CD4-positive, CD25-positive, alpha-beta regulatory T cell (primary cell): ENCODE measurements around the gene HORMAD2. TPM values are rescaled to one million over a fixed set of nuclear protein-coding genes. Genes with fewer than 3 reads are reported as not detected.
"Not testable (repeated sequence)": the region's sequence is repeated elsewhere in the genome, so short reads cannot be mapped to it uniquely, and the experiment has no call there.

Experiments used
- ATAC-seq, 2 donors: fragments of 150-1000 bp; cut with Tn5 transposase; one replicate each; pipeline ENCODE4 v1.10.0; 2021; ENCODE audit warnings: low read depth in 2 of 2, moderate number of reproducible peaks in 2 of 2, moderate library complexity in 1 of 2
- DNase-seq, 3 donors: peaks; one replicate each; pipeline versions ENCODE4 v3.0.0 to v3.0.0-alpha.2; 2012 to 2022; ENCODE audit warnings: mixed read lengths in 1 of 3
- H3K27ac ChIP-seq: one replicate; pipeline ENCODE4 v1.7.0; 2013; ENCODE audit warnings: mild to moderate bottlenecking, low read length; ENCODE audit not compliant: insufficient read depth, poor library complexity, severe bottlenecking
- H3K27me3 ChIP-seq: one replicate; pipeline ENCODE4 v1.7.0; 2013; ENCODE audit warnings: low read length; ENCODE audit not compliant: control insufficient read depth, insufficient read depth
- H3K36me3 ChIP-seq: one replicate; pipeline ENCODE4 v1.7.0; 2013; ENCODE audit warnings: mild to moderate bottlenecking, low read length, moderate library complexity; ENCODE audit not compliant: control insufficient read depth, insufficient read depth
- H3K4me1 ChIP-seq: 2 replicates; pipeline ENCODE4 v1.7.0; 2013; ENCODE audit warnings: mild to moderate bottlenecking, low read length; ENCODE audit not compliant: insufficient read depth, control insufficient read depth, poor library complexity, severe bottlenecking
- H3K4me3 ChIP-seq: one replicate; pipeline ENCODE4 v1.7.0; 2013; ENCODE audit warnings: low read depth, mild to moderate bottlenecking, low read length, moderate library complexity
- H3K9me3 ChIP-seq, 2 experiments: 1 replicate in 1 of 2; 2 replicates in 1 of 2; pipeline ENCODE4 v1.7.0; 2013; ENCODE audit warnings: low read length in 2 of 2, mild to moderate bottlenecking in 1 of 2, moderate library complexity in 1 of 2; ENCODE audit not compliant: control insufficient read depth in 2 of 2
- H3K27ac Mint-ChIP-seq, 3 donors: one replicate each; pipeline ENCODE4 v1.8.0; 2020 to 2022; ENCODE audit warnings: mild to moderate bottlenecking in 3 of 3, mixed read lengths in 3 of 3, moderate library complexity in 2 of 3
- H3K27me3 Mint-ChIP-seq: one replicate; pipeline ENCODE4 v1.8.0; 2022; ENCODE audit warnings: mild to moderate bottlenecking, mixed read lengths
- H3K36me3 Mint-ChIP-seq: one replicate; pipeline ENCODE4 v1.8.0; 2020; ENCODE audit warnings: mixed read lengths
- H3K4me1 Mint-ChIP-seq, 4 donors: one replicate each; pipeline ENCODE4 v1.8.0; 2020 to 2022; ENCODE audit warnings: mixed read lengths in 4 of 4, mild to moderate bottlenecking in 1 of 4
- H3K4me3 Mint-ChIP-seq, 4 donors: one replicate each; pipeline ENCODE4 v1.8.0; 2020 to 2022; ENCODE audit warnings: mild to moderate bottlenecking in 4 of 4, mixed read lengths in 4 of 4, moderate library complexity in 3 of 4
- H3K9me3 Mint-ChIP-seq, 7 donors: one replicate each; pipeline ENCODE4 v1.8.0; 2020 to 2022; ENCODE audit warnings: mixed read lengths in 7 of 7, mild to moderate bottlenecking in 3 of 7, moderate library complexity in 2 of 7
- polyA plus RNA-seq, 4 donors: library from polyadenylated mRNA; unstranded; fragments of 300-500 nt; fragmentation: Illumina TruSeq; gene quantifications; one replicate each; pipeline ENCODE4 v1.2.3, GENCODE V29; 2021
- total RNA-seq: library from RNA; stranded (reverse); gene quantifications from one replicate; pipeline ENCODE4 v1.2.3, GENCODE V29; 2022

HORMAD2 gene
- total and polyA plus RNA-seq, 5 donors from 2014 or later: not detected

GRCh38 chr22:30088468-30088867 lies 8.2 kb downstream of the HORMAD2 start:
- Mint-ChIP-seq H3K27ac (no peak overlapping the region), H3K4me1 (peaks cover 7 to 20% (median 9%) of the 10 kb centered on the region in 4 donors), H3K36me3 (no peaks in the 10 kb centered on the region), H3K9me3 (peaks cover 0 to 7% (median 0%) of the 10 kb centered on the region in 7 donors), H3K27me3 (peaks cover 16% of the 10 kb centered on the region), H3K4me3 (no peak overlapping the region)
- H3K36me3 ChIP-seq: no peaks in the 10 kb centered on the region
- H3K9me3 ChIP-seq: no peaks in the 10 kb centered on the region
- ATAC-seq (no peak), DNase-seq (no peak)
- H3K4me3 ChIP-seq: no peak overlapping the region
- no peak overlapping the region for H3K27ac ChIP-seq
- H3K27me3 ChIP-seq: no peaks in the 10 kb centered on the region
- H3K4me1 ChIP-seq: no peaks in the 10 kb centered on the region

DNA sequence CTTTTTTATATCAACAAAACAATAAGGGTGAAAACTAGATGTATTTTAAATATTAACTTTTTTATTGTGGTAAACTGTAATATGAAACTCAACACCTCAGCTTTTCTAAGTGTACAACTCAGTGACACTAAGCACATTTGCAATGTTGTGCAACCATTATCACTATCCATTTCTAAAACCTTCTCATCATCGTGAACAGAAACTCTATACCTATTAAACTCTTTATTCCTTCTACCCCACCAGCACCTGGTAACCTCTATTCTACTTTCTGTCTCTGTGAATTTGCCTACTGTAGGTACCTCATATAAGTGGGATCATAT lies 9.4 kb downstream of the HORMAD2 start:
- ATAC-seq (no peak), DNase-seq (no peak)
- H3K4me1 ChIP-seq: no peaks in the 10 kb centered on the region
- H3K36me3 Mint-ChIP-seq: no peaks in the 10 kb centered on the region
- no peak overlapping the region for H3K27ac Mint-ChIP-seq
- no peak overlapping the region for H3K4me3 Mint-ChIP-seq
- peaks cover 0 to 2% (median 0%) of the 10 kb centered on the region in 7 donors for H3K9me3 Mint-ChIP-seq
- H3K9me3 ChIP-seq: peaks cover 0 to 1% of the 10 kb centered on the region in 2 experiments
- H3K27ac ChIP-seq: no peak overlapping the region
- H3K27me3 Mint-ChIP-seq: peaks cover 16% of the 10 kb centered on the region
- no peak overlapping the region for H3K4me3 ChIP-seq
- H3K27me3 ChIP-seq: peaks cover 1% of the 10 kb centered on the region
- H3K4me1 Mint-ChIP-seq: peaks cover 7 to 15% (median 9%) of the 10 kb centered on the region in 4 donors
- H3K36me3 ChIP-seq: no peaks in the 10 kb centered on the region

GRCh38 chr22:30092686-30093085 lies 12.4 kb downstream of the HORMAD2 start:
- H3K4me3 ChIP-seq: no peak overlapping the region
- H3K4me1 ChIP-seq: no peaks in the 10 kb centered on the region
- H3K9me3 ChIP-seq: peaks cover 0 to 3% of the 10 kb centered on the region in 2 experiments
- H3K27me3 Mint-ChIP-seq: peaks cover 16% of the 10 kb centered on the region
- DNase-seq (no peak), ATAC-seq (no peak)
- no peak overlapping the region for H3K27ac Mint-ChIP-seq
- H3K4me1 Mint-ChIP-seq: peaks cover 0 to 6% (median 3%) of the 10 kb centered on the region in 4 donors
- H3K4me3 Mint-ChIP-seq: no peak overlapping the region
- H3K27me3 ChIP-seq: peaks cover 4% of the 10 kb centered on the region
- H3K36me3 ChIP-seq: no peaks in the 10 kb centered on the region
- H3K27ac ChIP-seq: no peak overlapping the region
- H3K9me3 Mint-ChIP-seq: peaks cover 0 to 4% (median 0%) of the 10 kb centered on the region in 7 donors
- no peaks in the 10 kb centered on the region for H3K36me3 Mint-ChIP-seq

GRCh38 chr22:30094804-30095203 lies 14.5 kb downstream of the HORMAD2 start:
- Mint-ChIP-seq H3K27ac (no peak overlapping the region), H3K27me3 (peaks cover 8% of the 10 kb centered on the region), H3K4me1 (peaks cover 0 to 5% (median under 1%) of the 10 kb centered on the region in 4 donors), H3K4me3 (no peak overlapping the region), H3K9me3 (peaks cover 0 to 4% (median 0%) of the 10 kb centered on the region in 7 donors), H3K36me3 (no peaks in the 10 kb centered on the region)
- Histone ChIP-seq H3K27me3 (peaks cover 4% of the 10 kb centered on the region), H3K4me3 (no peak overlapping the region), H3K4me1 (no peaks in the 10 kb centered on the region), H3K27ac (no peak overlapping the region), H3K9me3 (peaks cover 0 to 3% of the 10 kb centered on the region in 2 experiments), H3K36me3 (no peaks in the 10 kb centered on the region)
- no peak for ATAC-seq
- DNase-seq: no peak

GRCh38 chr22:30097861-30098260 lies 17.6 kb downstream of the HORMAD2 start:
- no peaks in the 10 kb centered on the region for H3K36me3 Mint-ChIP-seq
- ATAC-seq: no peak
- H3K4me3 Mint-ChIP-seq: no peak overlapping the region
- H3K9me3 ChIP-seq: peaks cover 0 to 3% of the 10 kb centered on the region in 2 experiments
- H3K4me1 Mint-ChIP-seq: peaks cover 0 to 21% (median 14%) of the 10 kb centered on the region in 4 donors
- no peaks in the 10 kb centered on the region for H3K27me3 Mint-ChIP-seq
- H3K27me3 ChIP-seq: peaks cover 4% of the 10 kb centered on the region
- no peaks in the 10 kb centered on the region for H3K36me3 ChIP-seq
- no peak overlapping the region for H3K4me3 ChIP-seq
- DNase-seq: no peak
- H3K27ac Mint-ChIP-seq: no peak overlapping the region
- H3K4me1 ChIP-seq: no peaks in the 10 kb centered on the region
- peaks cover 0 to 2% (median 0%) of the 10 kb centered on the region in 7 donors for H3K9me3 Mint-ChIP-seq
- H3K27ac ChIP-seq: no peak overlapping the region

- H3K27me3 ChIP-seq, H3K9me3 Mint-ChIP-seq, H3K36me3 ChIP-seq, H3K9me3 ChIP-seq, H3K4me3 ChIP-seq, DNase-seq, H3K36me3 Mint-ChIP-seq, H3K27me3 Mint-ChIP-seq, ATAC-seq, H3K27ac ChIP-seq, H3K4me1 ChIP-seq: not testable (repeated sequence)
- H3K27ac Mint-ChIP-seq: peak overlapping the region in 1 of 3 donors; percentile 0
- peaks cover 6 to 30% (median 20%) of the 10 kb centered on the region in 4 donors for H3K4me1 Mint-ChIP-seq
- H3K4me3 Mint-ChIP-seq: peak overlapping the region in 1 of 4 donors; percentile 19
Measured at GRCh38 chr22:30100770-30101169, 20.5 kb downstream of the HORMAD2 start.

DNA sequence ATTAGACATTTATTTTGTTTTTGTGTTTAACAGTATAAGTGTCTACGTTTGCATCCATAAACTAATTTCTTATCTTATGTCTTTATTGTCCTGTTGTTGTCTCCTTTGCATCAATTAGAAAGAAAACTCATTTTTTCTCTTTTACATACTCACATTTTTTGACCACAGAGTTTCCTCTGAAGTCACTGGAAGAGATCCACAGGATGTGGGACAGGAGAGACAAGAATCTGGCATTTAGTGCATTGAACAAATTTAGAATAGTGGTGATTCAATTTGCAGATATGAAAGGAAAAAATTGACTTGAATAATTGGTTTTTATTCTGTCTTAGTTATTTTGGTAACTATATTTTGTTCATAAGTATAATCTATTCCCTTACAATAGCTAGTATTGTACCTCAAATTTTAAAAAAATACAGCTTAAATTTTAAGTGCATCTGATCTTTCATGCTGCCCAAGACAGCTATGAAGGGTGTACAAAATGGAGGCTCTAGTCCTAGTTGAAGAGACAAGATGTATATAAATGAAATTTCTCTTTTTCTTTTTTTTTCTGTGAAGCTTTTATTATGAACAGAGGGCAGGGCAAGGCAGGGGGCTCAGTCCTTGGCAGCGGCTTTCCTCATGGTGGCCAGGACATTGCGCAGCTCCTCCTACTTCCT lies 24.4 kb downstream of the HORMAD2 start:
- no peak for ATAC-seq
- H3K9me3 ChIP-seq: no peaks in the 10 kb centered on the region
- no peak overlapping the region for H3K4me3 ChIP-seq
- no peaks in the 10 kb centered on the region for H3K9me3 Mint-ChIP-seq
- H3K36me3 Mint-ChIP-seq: no peaks in the 10 kb centered on the region
- H3K27ac Mint-ChIP-seq: peak overlapping the region in 1 of 3 donors; percentile 64
- peaks cover 10 to 32% (median 21%) of the 10 kb centered on the region in 4 donors for H3K4me1 Mint-ChIP-seq
- no peaks in the 10 kb centered on the region for H3K36me3 ChIP-seq
- no peaks in the 10 kb centered on the region for H3K27me3 ChIP-seq
- DNase-seq: peak in 2 of 3 donors; percentile 18 to 63
- H3K27ac ChIP-seq: no peak overlapping the region
- H3K27me3 Mint-ChIP-seq: no peaks in the 10 kb centered on the region
- peaks cover 10% of the 10 kb centered on the region for H3K4me1 ChIP-seq
- H3K4me3 Mint-ChIP-seq: no peak overlapping the region

GRCh38 chr22:30105483-30105882 lies 25.2 kb downstream of the HORMAD2 start:
- Histone ChIP-seq H3K27me3 (no peaks in the 10 kb centered on the region), H3K4me3 (no peak overlapping the region), H3K9me3 (no peaks in the 10 kb centered on the region), H3K36me3 (no peaks in the 10 kb centered on the region), H3K27ac (no peak overlapping the region), H3K4me1 (peaks cover 10% of the 10 kb centered on the region)
- DNase-seq (no peak), ATAC-seq (no peak)
- no peaks in the 10 kb centered on the region for H3K9me3 Mint-ChIP-seq
- no peak overlapping the region for H3K4me3 Mint-ChIP-seq
- H3K27me3 Mint-ChIP-seq: no peaks in the 10 kb centered on the region
- H3K36me3 Mint-ChIP-seq: no peaks in the 10 kb centered on the region
- no peak overlapping the region for H3K27ac Mint-ChIP-seq
- peaks cover 10 to 24% (median 15%) of the 10 kb centered on the region in 4 donors for H3K4me1 Mint-ChIP-seq
